ENCODE measurements around the gene MRPS14. TPM values are rescaled to one million over a fixed set of nuclear protein-coding genes. Genes with fewer than 3 reads are reported as not detected.
A peak's percentile ranks its signal among the peaks of the same experiment; 100 is the strongest.

Gene MRPS14
- total and polyA plus RNA-seq, 7 experiments from 2014 or later: 12.4 to 67.6 (median 35.6) TPM

DNA sequence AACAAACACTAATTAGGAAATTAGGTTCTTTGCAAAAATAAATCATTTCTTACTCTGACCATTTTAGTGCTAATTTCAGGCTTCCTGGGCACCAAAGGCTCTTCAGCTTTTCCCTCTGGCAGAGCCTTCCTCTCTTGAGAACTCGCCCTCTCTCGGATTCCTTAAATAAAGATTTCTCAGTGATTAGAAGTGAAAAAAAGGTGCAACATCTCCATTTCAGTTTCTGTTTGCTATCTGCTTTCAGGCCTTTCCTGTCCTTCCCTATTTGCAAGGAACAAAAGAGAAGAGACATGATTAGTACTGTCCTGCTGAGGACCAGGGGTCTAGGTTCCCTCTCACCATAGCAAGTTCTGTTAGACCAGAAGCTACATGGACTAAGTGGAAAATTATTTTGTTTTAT lies 51.3 kb downstream of the MRPS14 start:
- intact Hi-C loops (cut with micrococcal nuclease): no loop called here
- Mint-ChIP-seq H3K9me3 (no peaks in the 10 kb centered on the region), H3K27ac (peak overlapping the region in 4 of 9 donors; percentile 21 to 87 (median 46)), H3K27me3 (no peaks in the 10 kb centered on the region), H3K4me3 (peak overlapping the region in 4 of 10 donors; percentile 4 to 52 (median 23)), H3K36me3 (peaks cover 7 to 51% (median 33%) of the 10 kb centered on the region in 5 donors), H3K4me1 (peaks cover 41 to 80% (median 69%) of the 10 kb centered on the region in 7 donors)
- ATAC-seq (no peak), DNase-seq (no peak)
- no peak overlapping the region for H3K27ac ChIP-seq (ENCODE audit: low read depth, low read length)
- ChIA-PET POLR2A (interaction anchor here (0.9 to 10.7 kb wide), 5 partner anchors 9 to 52 kb away, joined by 3 to 227 read pairs (median 5); partner anchors contain the start of genes CACYBP and MRPS14), CTCF (interaction anchor here (0.5 to 1.6 kb wide), 2 partner anchors 10 to 27 kb away, joined by 3 to 5 read pairs; no protein-coding TSS in a partner anchor)
- H3K4me1 ChIP-seq (ENCODE audit: control insufficient read depth in 2 of 2, insufficient read depth in 2 of 2, low read length in 2 of 2): peaks cover 41 to 49% of the 10 kb centered on the region in 2 donors
- no peaks in the 10 kb centered on the region for H3K27me3 ChIP-seq (ENCODE audit: control insufficient read depth in 2 of 2, insufficient read depth in 2 of 2, low read length in 2 of 2)
- H3K4me3 ChIP-seq (ENCODE audit: low read length): no peak overlapping the region
- H3K36me3 ChIP-seq (ENCODE audit: control insufficient read depth in 2 of 3, insufficient read depth in 3 of 3, low read length in 3 of 3): peaks cover 0 to 10% (median 0%) of the 10 kb centered on the region in 3 experiments
- H3K9me3 ChIP-seq (ENCODE audit: control insufficient read depth in 2 of 3, low read length in 3 of 3): no peaks in the 10 kb centered on the region

DNA sequence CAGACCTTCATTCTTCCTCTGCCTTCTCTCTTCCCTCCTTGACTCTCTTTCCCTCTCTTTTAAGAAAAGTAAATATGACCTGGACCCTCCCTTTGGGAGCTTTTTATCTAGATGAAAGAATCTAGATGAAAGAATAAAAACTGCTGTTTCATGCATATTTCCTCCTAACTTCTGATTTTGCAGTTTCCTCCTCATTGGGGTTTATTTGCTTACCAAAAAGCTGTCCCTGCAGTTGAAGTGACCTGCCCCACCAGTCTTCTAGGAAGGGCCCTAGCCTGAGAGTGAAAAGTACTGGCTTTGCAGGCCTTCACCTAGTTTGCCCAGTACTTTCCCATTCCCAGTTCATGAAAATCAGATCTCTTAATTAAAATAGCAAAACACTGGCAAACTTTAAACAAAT lies 51.8 kb downstream of the MRPS14 start:
- H3K36me3 Mint-ChIP-seq: peaks cover 7 to 47% (median 28%) of the 10 kb centered on the region in 5 donors
- peak overlapping the region in 6 of 9 donors; percentile 20 to 55 (median 32) for H3K27ac Mint-ChIP-seq
- H3K36me3 ChIP-seq (ENCODE audit: control insufficient read depth in 2 of 3, insufficient read depth in 3 of 3, low read length in 3 of 3): peaks cover 0 to 7% (median 0%) of the 10 kb centered on the region in 3 experiments
- intact Hi-C loops (cut with micrococcal nuclease): no loop called here
- no peaks in the 10 kb centered on the region for H3K9me3 Mint-ChIP-seq
- DNase-seq: no peak
- H3K9me3 ChIP-seq (ENCODE audit: control insufficient read depth in 2 of 3, low read length in 3 of 3): no peaks in the 10 kb centered on the region
- no peak overlapping the region for H3K4me3 ChIP-seq (ENCODE audit: low read length)
- no peak overlapping the region for H3K27ac ChIP-seq (ENCODE audit: low read depth, low read length)
- peaks cover 43 to 52% of the 10 kb centered on the region in 2 donors for H3K4me1 ChIP-seq (ENCODE audit: control insufficient read depth in 2 of 2, insufficient read depth in 2 of 2, low read length in 2 of 2)
- H3K27me3 ChIP-seq (ENCODE audit: control insufficient read depth in 2 of 2, insufficient read depth in 2 of 2, low read length in 2 of 2): no peaks in the 10 kb centered on the region
- no peak for ATAC-seq
- peak overlapping the region in 7 of 10 donors; percentile 1 to 67 (median 39) for H3K4me3 Mint-ChIP-seq
- H3K4me1 Mint-ChIP-seq: peaks cover 42 to 80% (median 69%) of the 10 kb centered on the region in 7 donors
- ChIA-PET CTCF (interaction anchor here (0.5 to 1.6 kb wide), 2 partner anchors 10 to 27 kb away, joined by 3 to 5 read pairs; no protein-coding TSS in a partner anchor), POLR2A (interaction anchor here (0.9 to 10.7 kb wide), 6 partner anchors 9 to 52 kb away, joined by 3 to 227 read pairs (median 4); partner anchors contain the start of genes CACYBP and MRPS14)
- no peaks in the 10 kb centered on the region for H3K27me3 Mint-ChIP-seq

DNA sequence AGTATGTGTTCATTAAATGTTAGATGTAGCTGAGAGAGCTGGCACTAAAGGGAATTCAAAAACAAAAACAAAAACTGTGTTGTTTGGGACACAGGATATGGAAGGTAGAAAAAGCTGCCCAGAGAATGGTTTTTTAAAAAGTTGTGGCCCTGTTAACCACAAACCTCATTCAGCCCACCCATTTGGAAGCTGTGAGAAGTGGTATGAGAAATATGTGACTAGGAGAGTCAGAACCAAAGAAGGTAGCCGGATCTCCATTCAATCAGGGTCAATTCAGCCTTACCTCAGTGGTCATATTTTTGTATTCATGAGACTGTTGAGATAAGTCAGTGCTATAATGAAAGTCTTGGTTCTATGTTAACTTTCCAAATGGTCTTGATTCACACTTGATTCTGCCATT lies 53.2 kb downstream of the MRPS14 start:
- ChIA-PET CTCF (interaction anchor here (0.9 to 1.1 kb wide), 2 partner anchors 13 to 16 kb away, joined by 3 to 5 read pairs; no protein-coding TSS in a partner anchor), POLR2A (interaction anchor here (0.6 to 10.7 kb wide), 7 partner anchors 11 to 171 kb away, joined by 3 to 227 read pairs (median 5); partner anchors contain the start of genes CACYBP and MRPS14)
- peaks cover 0 to 2% (median 0%) of the 10 kb centered on the region in 11 donors for H3K9me3 Mint-ChIP-seq
- H3K27ac ChIP-seq (ENCODE audit: low read depth, low read length): no peak overlapping the region
- no peak for ATAC-seq
- peak overlapping the region; percentile 18 for H3K4me3 ChIP-seq (ENCODE audit: low read length)
- H3K27me3 ChIP-seq (ENCODE audit: control insufficient read depth in 2 of 2, insufficient read depth in 2 of 2, low read length in 2 of 2): no peaks in the 10 kb centered on the region
- peaks cover 39 to 85% (median 70%) of the 10 kb centered on the region in 7 donors for H3K4me1 Mint-ChIP-seq
- no peak for DNase-seq
- peak overlapping the region; percentile 87 to 97 (median 92) for H3K27ac Mint-ChIP-seq
- no peaks in the 10 kb centered on the region for H3K27me3 Mint-ChIP-seq
- H3K36me3 ChIP-seq (ENCODE audit: control insufficient read depth in 2 of 3, insufficient read depth in 3 of 3, low read length in 3 of 3): no peaks in the 10 kb centered on the region
- H3K4me1 ChIP-seq (ENCODE audit: control insufficient read depth in 2 of 2, insufficient read depth in 2 of 2, low read length in 2 of 2): peaks cover 58 to 67% of the 10 kb centered on the region in 2 donors
- intact Hi-C loops (cut with micrococcal nuclease): loop anchor here (1.0 to 10.0 kb wide), 7 partner anchors 13 to 225 kb away; partner anchors contain the start of genes CACYBP (in 1 of the 2) and KIAA0040 (in 1 of the 2)
- H3K36me3 Mint-ChIP-seq: peaks cover 6 to 32% (median 17%) of the 10 kb centered on the region in 5 donors
- H3K4me3 Mint-ChIP-seq: peak overlapping the region in 8 of 10 donors; percentile 31 to 86 (median 72)
- H3K9me3 ChIP-seq (ENCODE audit: control insufficient read depth in 2 of 3, low read length in 3 of 3): no peaks in the 10 kb centered on the region

DNA sequence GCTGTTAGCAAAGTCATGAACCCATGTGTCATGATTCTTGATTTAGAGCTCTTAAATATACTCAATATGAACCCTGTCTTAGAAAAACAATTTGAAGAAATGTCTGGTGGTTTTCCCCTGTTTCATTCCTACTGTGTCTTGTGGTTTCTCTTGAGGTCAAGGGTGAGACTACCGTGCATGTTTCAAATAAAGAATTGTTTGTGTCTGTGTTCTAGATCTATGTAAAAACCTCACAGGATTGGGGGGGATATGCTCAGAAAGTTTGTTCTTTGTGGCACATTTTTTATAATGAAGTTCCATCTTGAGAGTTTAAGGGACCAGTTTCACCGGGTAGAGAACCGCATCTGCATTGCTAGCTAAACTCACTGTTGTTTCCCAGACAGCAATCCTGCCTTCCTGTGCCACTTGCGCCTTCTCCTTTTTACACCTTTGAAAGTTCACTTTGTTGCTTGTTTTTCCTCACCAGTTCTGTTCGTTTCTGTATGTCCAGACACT lies 54.4 kb downstream of the MRPS14 start:
- Histone ChIP-seq H3K9me3 (ENCODE audit: control insufficient read depth in 2 of 3, low read length in 3 of 3) (no peaks in the 10 kb centered on the region), H3K27ac (ENCODE audit: low read depth, low read length) (peak overlapping the region; percentile 71), H3K4me1 (ENCODE audit: control insufficient read depth in 2 of 2, insufficient read depth in 2 of 2, low read length in 2 of 2) (peaks cover 69 to 76% of the 10 kb centered on the region in 2 donors), H3K27me3 (ENCODE audit: control insufficient read depth in 2 of 2, insufficient read depth in 2 of 2, low read length in 2 of 2) (no peaks in the 10 kb centered on the region), H3K4me3 (ENCODE audit: low read length) (peak overlapping the region; percentile 18), H3K36me3 (ENCODE audit: control insufficient read depth in 2 of 3, insufficient read depth in 3 of 3, low read length in 3 of 3) (no peaks in the 10 kb centered on the region)
- Mint-ChIP-seq H3K36me3 (peaks cover 0 to 24% (median 8%) of the 10 kb centered on the region in 5 donors), H3K4me3 (peak overlapping the region; percentile 56 to 86 (median 74)), H3K27ac (peak overlapping the region; percentile 87 to 97 (median 92)), H3K9me3 (peaks cover 0 to 2% (median 0%) of the 10 kb centered on the region in 11 donors), H3K27me3 (no peaks in the 10 kb centered on the region), H3K4me1 (peaks cover 43 to 87% (median 74%) of the 10 kb centered on the region in 7 donors)
- ATAC-seq: peak; percentile 75
- CTCF ChIA-PET: interaction anchor here (0.6 to 1.8 kb wide), 7 partner anchors 10 to 169 kb away, joined by 3 to 12 read pairs (median 3); no protein-coding TSS in a partner anchor
- intact Hi-C loops (cut with micrococcal nuclease): loop anchor here (1.0 to 10.0 kb wide), 7 partner anchors 14 to 226 kb away; partner anchors contain the start of genes CACYBP (in 1 of the 2) and KIAA0040 (in 1 of the 2)
- POLR2A ChIA-PET: interaction anchor here (0.6 to 10.7 kb wide), 16 partner anchors 11 to 1239 kb away, joined by 3 to 227 read pairs (median 5); partner anchors contain the start of genes CACYBP and MRPS14
- peak in 7 of 9 donors; percentile 74 to 90 (median 85) for DNase-seq

DNA sequence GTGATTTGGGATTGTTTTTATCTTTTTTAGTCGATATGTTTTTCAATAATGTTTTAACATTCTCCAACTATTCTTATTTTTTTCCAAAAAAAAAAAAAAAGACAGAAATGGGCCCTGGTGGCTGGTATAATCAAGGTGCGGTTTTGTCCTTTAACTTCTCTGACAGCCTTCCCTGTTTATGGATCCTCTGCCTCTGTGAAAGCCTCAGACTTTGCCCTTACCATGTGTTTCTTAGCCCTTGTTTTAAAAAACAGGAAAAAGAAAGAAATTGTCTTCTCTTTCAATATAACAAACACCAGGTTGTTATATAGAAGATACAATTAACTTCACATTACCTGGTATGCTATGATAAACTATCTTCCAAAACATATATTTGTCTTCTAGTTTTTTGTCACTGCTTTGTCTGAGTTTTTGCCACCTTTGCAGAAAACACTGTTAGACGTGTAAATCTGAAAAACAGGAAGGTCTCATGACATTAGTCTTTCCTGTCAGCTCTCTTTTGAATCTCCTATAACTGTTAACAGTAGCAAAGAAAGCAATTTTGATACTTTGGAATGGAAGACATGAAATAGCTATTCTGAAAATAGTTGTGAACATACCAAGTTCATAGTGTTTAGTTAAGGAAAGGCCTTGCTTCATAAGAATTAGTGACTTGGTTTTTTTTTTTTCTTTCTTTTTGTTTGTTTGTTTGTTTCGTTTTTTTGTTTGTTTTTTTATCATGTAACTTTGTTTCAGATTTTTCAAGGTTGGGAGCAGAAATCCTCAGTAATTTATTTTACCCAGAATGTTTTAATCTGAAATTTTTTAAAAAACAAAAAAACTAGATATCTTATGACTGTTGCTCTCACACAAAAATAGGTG lies 55.1 kb downstream of the MRPS14 start:
- H3K4me1 ChIP-seq (ENCODE audit: control insufficient read depth in 2 of 2, insufficient read depth in 2 of 2, low read length in 2 of 2): peaks cover 76 to 84% of the 10 kb centered on the region in 2 donors
- Mint-ChIP-seq H3K27me3 (no peaks in the 10 kb centered on the region), H3K4me3 (peak overlapping the region; percentile 56 to 86 (median 74)), H3K4me1 (peaks cover 46 to 90% (median 81%) of the 10 kb centered on the region in 7 donors), H3K27ac (peak overlapping the region; percentile 87 to 97 (median 92)), H3K36me3 (peaks cover 0 to 22% (median 5%) of the 10 kb centered on the region in 5 donors), H3K9me3 (peaks cover 0 to 2% (median 0%) of the 10 kb centered on the region in 11 donors)
- peak overlapping the region; percentile 71 for H3K27ac ChIP-seq (ENCODE audit: low read depth, low read length)
- peak in 7 of 9 donors; percentile 27 to 68 (median 58) for DNase-seq
- peak overlapping the region; percentile 18 for H3K4me3 ChIP-seq (ENCODE audit: low read length)
- H3K9me3 ChIP-seq (ENCODE audit: control insufficient read depth in 2 of 3, low read length in 3 of 3): no peaks in the 10 kb centered on the region
- POLR2A ChIA-PET: interaction anchor here (0.6 to 10.7 kb wide), 19 partner anchors 11 to 1242 kb away, joined by 3 to 227 read pairs (median 5); partner anchors contain the start of genes CACYBP and MRPS14
- no peaks in the 10 kb centered on the region for H3K27me3 ChIP-seq (ENCODE audit: control insufficient read depth in 2 of 2, insufficient read depth in 2 of 2, low read length in 2 of 2)
- ATAC-seq: peak; percentile 24
- CTCF ChIA-PET: interaction anchor here (0.6 to 1.8 kb wide), 7 partner anchors 10 to 168 kb away, joined by 3 to 12 read pairs (median 3); no protein-coding TSS in a partner anchor
- no peaks in the 10 kb centered on the region for H3K36me3 ChIP-seq (ENCODE audit: control insufficient read depth in 2 of 3, insufficient read depth in 3 of 3, low read length in 3 of 3)
- intact Hi-C loops (cut with micrococcal nuclease): loop anchor here (2.0 to 10.0 kb wide), 3 partner anchors 13 to 227 kb away; partner anchors contain the start of gene KIAA0040 (in 1 of the 2)
